ENCODE data around the gene TRIP10. TPM values are rescaled to one million over a fixed set of nuclear protein-coding genes. Genes with fewer than 3 reads are reported as not detected.
"Not testable (repeated sequence)": the region's sequence is repeated elsewhere in the genome, so short reads cannot be mapped to it uniquely, and the experiment has no call there.

The TRIP10 gene
- total RNA-seq, 2 experiments from 2014 or later = 11.1 to 11.2 TPM

- no peaks in the 10 kb centered on the region for H3K27me3 Mint-ChIP-seq
- peaks cover 14% of the 10 kb centered on the region for H3K36me3 Mint-ChIP-seq (ENCODE audit: low read depth)
- H3K9me3 Mint-ChIP-seq = no peaks in the 10 kb centered on the region
- ChIA-PET POLR2A (no interaction called here), CTCF (no interaction called here)
- peak overlapping the region; percentile 73 for H3K4me3 Mint-ChIP-seq
- H3K4me1 Mint-ChIP-seq = peaks cover 37% of the 10 kb centered on the region
- H3K27ac Mint-ChIP-seq = peak overlapping the region; percentile 36
- DNase-seq = no peak
These were observed 1.3 kb downstream of the TRIP10 start for GRCh38 chr19:6740589-6741343.

DNA sequence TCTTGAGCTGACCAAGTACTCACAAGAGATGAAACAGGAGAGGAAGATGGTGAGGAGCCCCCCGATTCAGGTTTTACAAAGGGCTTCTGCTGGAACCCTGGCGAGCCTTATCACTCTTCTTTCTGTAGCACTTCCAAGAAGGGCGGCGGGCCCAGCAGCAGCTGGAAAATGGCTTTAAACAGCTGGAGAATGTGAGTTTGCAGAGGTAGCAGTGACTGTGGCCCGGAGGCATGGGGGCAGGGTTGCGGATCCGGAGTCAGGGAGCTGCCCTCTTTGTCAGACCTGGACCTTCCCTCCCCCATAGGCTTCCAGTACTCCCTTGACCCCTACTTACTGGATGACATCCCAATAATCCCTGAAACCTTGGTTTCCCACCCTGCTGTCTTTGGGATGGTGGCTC lies 3.6 kb downstream of the TRIP10 start:
- H3K9me3 Mint-ChIP-seq = no peaks in the 10 kb centered on the region
- peaks cover 23% of the 10 kb centered on the region for H3K4me1 Mint-ChIP-seq
- H3K36me3 Mint-ChIP-seq (ENCODE audit: low read depth) = peaks cover 14% of the 10 kb centered on the region
- ChIA-PET CTCF (interaction anchor here (0.5 to 0.7 kb wide), 2 partner anchors 10 to 763 kb away, joined by 3 to 4 read pairs; no protein-coding TSS in a partner anchor), POLR2A (no interaction called here)
- H3K4me3 Mint-ChIP-seq = no peak overlapping the region
- DNase-seq = no peak
- H3K27me3 Mint-ChIP-seq = no peaks in the 10 kb centered on the region
- no peak overlapping the region for H3K27ac Mint-ChIP-seq

- DNase-seq = no peak
- Mint-ChIP-seq H3K4me3 (no peak overlapping the region), H3K27ac (peak overlapping the region; percentile 6), H3K4me1 (peaks cover 15% of the 10 kb centered on the region), H3K36me3 (ENCODE audit: low read depth) (peaks cover 19% of the 10 kb centered on the region), H3K27me3 (no peaks in the 10 kb centered on the region), H3K9me3 (no peaks in the 10 kb centered on the region)
- ChIA-PET POLR2A (no interaction called here), CTCF (interaction anchor here (0.5 to 1.3 kb wide), 4 partner anchors 25 to 763 kb away, joined by 3 to 4 read pairs (median 4); no protein-coding TSS in a partner anchor)
These were observed 4.4 kb downstream of the TRIP10 start for GRCh38 chr19:6743714-6744380.

- peaks cover 22% of the 10 kb centered on the region for H3K36me3 Mint-ChIP-seq (ENCODE audit: low read depth)
- peaks cover 10% of the 10 kb centered on the region for H3K4me1 Mint-ChIP-seq
- no peak overlapping the region for H3K4me3 Mint-ChIP-seq
- H3K9me3 Mint-ChIP-seq = no peaks in the 10 kb centered on the region
- ChIA-PET CTCF (interaction anchor here (0.6 to 1.3 kb wide), 3 partner anchors 24 to 120 kb away, joined by 3 to 6 read pairs (median 4); no protein-coding TSS in a partner anchor), POLR2A (no interaction called here)
- DNase-seq = no peak
- H3K27me3 Mint-ChIP-seq = no peaks in the 10 kb centered on the region
- H3K27ac Mint-ChIP-seq = peak overlapping the region; percentile 6
These were observed 5.2 kb downstream of the TRIP10 start for GRCh38 chr19:6744381-6745301.

DNA sequence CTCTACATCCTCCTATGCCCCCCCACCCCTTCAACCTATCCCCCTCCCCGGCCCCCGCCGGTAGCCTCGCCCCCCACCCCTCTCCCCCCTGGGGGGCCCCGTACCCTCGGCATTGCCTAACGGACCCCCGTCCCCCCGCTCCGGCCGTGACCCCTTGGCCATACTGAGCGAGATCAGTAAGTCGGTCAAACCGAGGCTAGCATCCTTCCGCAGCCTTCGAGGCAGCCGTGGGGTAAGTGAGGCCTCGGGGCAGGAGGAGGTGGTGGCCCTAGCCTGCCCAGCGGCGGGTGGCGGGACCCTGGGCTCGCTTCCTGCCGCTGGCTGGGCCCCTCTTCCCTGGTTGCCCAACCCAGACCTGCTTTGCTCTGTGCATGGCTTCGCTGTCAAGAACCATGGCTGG lies 6.5 kb downstream of the TRIP10 start:
- Mint-ChIP-seq H3K4me3 (no peak overlapping the region), H3K27me3 (no peaks in the 10 kb centered on the region), H3K27ac (no peak overlapping the region), H3K9me3 (no peaks in the 10 kb centered on the region), H3K4me1 (peaks cover 7% of the 10 kb centered on the region), H3K36me3 (ENCODE audit: low read depth) (peaks cover 24% of the 10 kb centered on the region)
- DNase-seq = no peak
- ChIA-PET POLR2A (no interaction called here), CTCF (no interaction called here)

DNA sequence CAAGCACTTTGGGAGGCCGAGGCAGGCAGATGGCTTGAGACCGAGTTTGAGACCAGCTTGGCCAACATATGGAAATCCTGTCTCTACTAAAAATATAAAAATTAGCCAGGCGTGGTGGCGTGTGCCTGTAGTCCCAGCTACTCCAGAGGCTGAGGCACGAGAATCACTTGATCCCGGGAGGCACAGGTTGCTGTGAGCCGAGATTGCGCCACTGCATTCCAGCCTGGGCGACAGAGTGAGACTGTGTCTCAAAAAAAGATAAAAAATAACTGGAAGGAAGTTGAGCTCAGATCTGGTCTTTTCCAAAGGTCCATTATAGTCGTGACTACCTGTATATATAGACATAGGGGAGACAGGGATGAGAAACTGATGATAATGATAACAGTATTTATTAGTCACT lies 9.1 kb downstream of the TRIP10 start:
- CTCF ChIA-PET = interaction anchor here (0.6 to 1.2 kb wide), 3 partner anchors 12 to 360 kb away, joined by 3 read pairs; no protein-coding TSS in a partner anchor
- POLR2A ChIA-PET, H3K9me3 Mint-ChIP-seq, H3K27ac Mint-ChIP-seq, H3K27me3 Mint-ChIP-seq, DNase-seq, H3K4me1 Mint-ChIP-seq, H3K4me3 Mint-ChIP-seq: not testable (repeated sequence)
- peaks cover 36% of the 10 kb centered on the region for H3K36me3 Mint-ChIP-seq (ENCODE audit: low read depth)

- CTCF ChIA-PET = interaction anchor here (1.1 kb wide), 1 partner anchor 11 kb away, joined by 4 read pairs; no protein-coding TSS in a partner anchor
- POLR2A ChIA-PET = interaction anchor here (0.6 kb wide), 1 partner anchor 73 kb away, joined by 3 read pairs; no protein-coding TSS in a partner anchor
- Mint-ChIP-seq H3K4me3 (no peak overlapping the region), H3K27me3 (no peaks in the 10 kb centered on the region), H3K27ac (no peak overlapping the region), H3K4me1 (peaks cover 14% of the 10 kb centered on the region), H3K36me3 (ENCODE audit: low read depth) (peaks cover 38% of the 10 kb centered on the region), H3K9me3 (no peaks in the 10 kb centered on the region)
- no peak for DNase-seq
These were observed 10.6 kb downstream of the TRIP10 start for GRCh38 chr19:6750062-6750461.

DNA sequence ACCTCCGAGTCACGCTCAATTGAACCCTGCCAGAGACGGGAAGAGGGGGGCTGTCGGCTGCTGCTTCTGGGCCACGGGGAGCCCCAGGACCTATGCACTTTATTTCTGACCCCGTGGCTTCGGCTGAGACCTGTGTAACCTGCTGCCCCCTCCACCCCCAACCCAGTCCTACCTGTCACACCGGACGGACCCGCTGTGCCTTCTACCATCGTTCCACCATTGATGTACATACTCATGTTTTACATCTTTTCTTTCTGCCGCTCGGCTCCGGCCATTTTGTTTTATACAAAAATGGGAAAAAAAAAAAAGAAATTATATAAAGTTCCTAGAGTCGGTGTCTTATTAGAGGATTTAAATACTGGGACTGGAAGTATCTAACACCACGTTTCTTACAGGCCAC lies 11.7 kb downstream of the TRIP10 start:
- Mint-ChIP-seq H3K4me3 (no peak overlapping the region), H3K4me1 (peaks cover 14% of the 10 kb centered on the region), H3K27me3 (no peaks in the 10 kb centered on the region), H3K27ac (no peak overlapping the region), H3K9me3 (no peaks in the 10 kb centered on the region), H3K36me3 (ENCODE audit: low read depth) (peaks cover 38% of the 10 kb centered on the region)
- DNase-seq = no peak
- POLR2A ChIA-PET = no interaction called here
- CTCF ChIA-PET = no interaction called here

GRCh38 chr19:6752256-6753177 lies 13.0 kb downstream of the TRIP10 start:
- Mint-ChIP-seq H3K36me3 (ENCODE audit: low read depth) (peaks cover 36% of the 10 kb centered on the region), H3K4me1 (peaks cover 17% of the 10 kb centered on the region), H3K27me3 (no peaks in the 10 kb centered on the region), H3K9me3 (no peaks in the 10 kb centered on the region), H3K4me3 (no peak overlapping the region), H3K27ac (no peak overlapping the region)
- ChIA-PET POLR2A (interaction anchor here (1.0 kb wide), 1 partner anchor 236 kb away, joined by 3 read pairs; no protein-coding TSS in a partner anchor), CTCF (interaction anchor here (0.9 to 3.4 kb wide), 4 partner anchors 9 to 108 kb away, joined by 3 to 14 read pairs (median 3); partner anchors contain the start of gene GPR108)
- DNase-seq = no peak

DNA sequence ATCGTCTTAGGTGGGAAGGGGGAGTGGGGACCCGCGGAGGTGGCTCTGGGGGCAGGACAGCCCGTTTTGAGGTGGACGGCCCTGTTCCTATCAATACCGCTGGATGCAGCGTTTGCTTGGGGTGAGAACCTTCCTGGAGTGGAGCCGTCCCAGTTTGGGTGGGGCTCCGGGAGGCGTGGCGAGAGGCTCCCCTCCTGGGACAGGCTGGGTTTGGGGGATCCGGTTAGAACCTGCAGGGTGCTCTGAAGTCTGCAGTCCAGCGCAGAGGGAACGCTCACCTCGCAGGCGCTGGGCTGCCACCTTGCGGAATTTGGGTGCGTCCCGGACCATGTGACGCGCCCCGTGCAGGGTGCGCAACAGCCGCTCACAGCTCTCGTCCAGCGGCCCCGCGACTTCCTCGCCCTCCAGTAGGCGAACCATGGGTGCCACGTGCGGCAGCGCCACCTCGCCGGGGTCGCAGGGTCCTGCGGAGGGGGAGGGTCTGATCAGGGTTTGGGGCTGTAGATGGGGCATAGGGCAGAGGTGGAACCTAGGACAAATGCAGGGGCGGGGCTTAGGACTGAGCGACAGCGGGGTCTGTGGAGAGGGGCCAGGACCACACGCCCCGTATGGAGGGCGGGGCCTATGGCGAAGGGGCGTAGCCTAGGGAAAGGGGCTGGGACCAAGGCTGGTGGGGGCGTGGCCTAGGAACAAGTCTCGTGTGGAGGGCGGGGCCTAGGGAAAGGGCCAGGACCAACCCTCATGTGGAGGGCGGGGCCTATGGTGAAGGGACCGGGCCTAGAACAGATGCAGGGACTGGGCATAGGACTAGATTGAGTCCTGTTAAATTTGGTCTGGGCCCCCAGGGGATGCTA lies 13.9 kb downstream of the TRIP10 start:
- ChIA-PET CTCF (interaction anchor here (1.0 to 3.4 kb wide), 3 partner anchors 10 to 42 kb away, joined by 3 to 14 read pairs (median 3); partner anchors contain the start of gene GPR108), POLR2A (interaction anchor here (1.0 kb wide), 1 partner anchor 237 kb away, joined by 3 read pairs; no protein-coding TSS in a partner anchor)
- peak overlapping the region; percentile 90 for H3K27ac Mint-ChIP-seq

GRCh38 chr19:6754136-6754535 lies 14.7 kb downstream of the TRIP10 start:
- ChIA-PET CTCF (interaction anchor here (0.6 to 3.4 kb wide), 2 partner anchors 16 to 230 kb away, joined by 3 to 14 read pairs; partner anchors contain the start of gene GPR108), POLR2A (no interaction called here)
- Mint-ChIP-seq H3K9me3 (no peaks in the 10 kb centered on the region), H3K27me3 (no peaks in the 10 kb centered on the region), H3K36me3 (ENCODE audit: low read depth) (peaks cover 38% of the 10 kb centered on the region), H3K4me1 (peaks cover 22% of the 10 kb centered on the region), H3K27ac (no peak overlapping the region), H3K4me3 (no peak overlapping the region)
- no peak for DNase-seq

More for the DNA sequence above, 13.9 kb downstream of the TRIP10 start:
- peak overlapping the region; percentile 72 for H3K4me3 Mint-ChIP-seq
- DNase-seq = peak; percentile 84
- H3K27me3 Mint-ChIP-seq = no peaks in the 10 kb centered on the region
- H3K4me1 Mint-ChIP-seq = peaks cover 19% of the 10 kb centered on the region
- H3K9me3 Mint-ChIP-seq = no peaks in the 10 kb centered on the region
- H3K36me3 Mint-ChIP-seq (ENCODE audit: low read depth) = peaks cover 36% of the 10 kb centered on the region
